ENCODE results near the gene ERGIC1.
A peak's percentile ranks its signal among the peaks of the same experiment; 100 is the strongest.

ERGIC1 gene

GRCh38 chr5:172835290-172835993 lies 1.4 kb downstream of the ERGIC1 start:
- Histone ChIP-seq H3K9ac (ENCODE audit: low read depth, low read length) (peak overlapping the region; percentile 37), H3K9me3 (ENCODE audit: control insufficient read depth, insufficient read depth, low read length) (no peaks in the 10 kb centered on the region), H3K4me1 (ENCODE audit: control insufficient read depth, insufficient read depth, low read length) (peaks cover 15% of the 10 kb centered on the region), H3K36me3 (ENCODE audit: control insufficient read depth, insufficient read depth, low read length) (peaks cover 8% of the 10 kb centered on the region), H3K4me3 (ENCODE audit: low read depth, low read length) (peak overlapping the region; percentile 84), H3K27me3 (ENCODE audit: control insufficient read depth, insufficient read depth, low read length) (no peaks in the 10 kb centered on the region)

GRCh38 chr5:172835994-172836356 lies 1.9 kb downstream of the ERGIC1 start:
- Histone ChIP-seq H3K27me3 (ENCODE audit: control insufficient read depth, insufficient read depth, low read length) (no peaks in the 10 kb centered on the region), H3K9ac (ENCODE audit: low read depth, low read length) (peak overlapping the region; percentile 37), H3K36me3 (ENCODE audit: control insufficient read depth, insufficient read depth, low read length) (peaks cover 9% of the 10 kb centered on the region), H3K4me1 (ENCODE audit: control insufficient read depth, insufficient read depth, low read length) (peaks cover 15% of the 10 kb centered on the region), H3K4me3 (ENCODE audit: low read depth, low read length) (peak overlapping the region; percentile 84), H3K9me3 (ENCODE audit: control insufficient read depth, insufficient read depth, low read length) (no peaks in the 10 kb centered on the region)

GRCh38 chr5:172837640-172838039 lies 3.6 kb downstream of the ERGIC1 start:
- Histone ChIP-seq H3K4me3 (ENCODE audit: low read depth, low read length) (no peak overlapping the region), H3K9me3 (ENCODE audit: control insufficient read depth, insufficient read depth, low read length) (no peaks in the 10 kb centered on the region), H3K4me1 (ENCODE audit: control insufficient read depth, insufficient read depth, low read length) (peaks cover 15% of the 10 kb centered on the region), H3K9ac (ENCODE audit: low read depth, low read length) (no peak overlapping the region), H3K27me3 (ENCODE audit: control insufficient read depth, insufficient read depth, low read length) (no peaks in the 10 kb centered on the region), H3K36me3 (ENCODE audit: control insufficient read depth, insufficient read depth, low read length) (peaks cover 9% of the 10 kb centered on the region)

GRCh38 chr5:172838151-172838875 lies 4.3 kb downstream of the ERGIC1 start:
- Histone ChIP-seq H3K36me3 (ENCODE audit: control insufficient read depth, insufficient read depth, low read length) (peaks cover 9% of the 10 kb centered on the region), H3K4me3 (ENCODE audit: low read depth, low read length) (no peak overlapping the region), H3K27me3 (ENCODE audit: control insufficient read depth, insufficient read depth, low read length) (no peaks in the 10 kb centered on the region), H3K9me3 (ENCODE audit: control insufficient read depth, insufficient read depth, low read length) (no peaks in the 10 kb centered on the region), H3K4me1 (ENCODE audit: control insufficient read depth, insufficient read depth, low read length) (peaks cover 12% of the 10 kb centered on the region), H3K9ac (ENCODE audit: low read depth, low read length) (no peak overlapping the region)

DNA sequence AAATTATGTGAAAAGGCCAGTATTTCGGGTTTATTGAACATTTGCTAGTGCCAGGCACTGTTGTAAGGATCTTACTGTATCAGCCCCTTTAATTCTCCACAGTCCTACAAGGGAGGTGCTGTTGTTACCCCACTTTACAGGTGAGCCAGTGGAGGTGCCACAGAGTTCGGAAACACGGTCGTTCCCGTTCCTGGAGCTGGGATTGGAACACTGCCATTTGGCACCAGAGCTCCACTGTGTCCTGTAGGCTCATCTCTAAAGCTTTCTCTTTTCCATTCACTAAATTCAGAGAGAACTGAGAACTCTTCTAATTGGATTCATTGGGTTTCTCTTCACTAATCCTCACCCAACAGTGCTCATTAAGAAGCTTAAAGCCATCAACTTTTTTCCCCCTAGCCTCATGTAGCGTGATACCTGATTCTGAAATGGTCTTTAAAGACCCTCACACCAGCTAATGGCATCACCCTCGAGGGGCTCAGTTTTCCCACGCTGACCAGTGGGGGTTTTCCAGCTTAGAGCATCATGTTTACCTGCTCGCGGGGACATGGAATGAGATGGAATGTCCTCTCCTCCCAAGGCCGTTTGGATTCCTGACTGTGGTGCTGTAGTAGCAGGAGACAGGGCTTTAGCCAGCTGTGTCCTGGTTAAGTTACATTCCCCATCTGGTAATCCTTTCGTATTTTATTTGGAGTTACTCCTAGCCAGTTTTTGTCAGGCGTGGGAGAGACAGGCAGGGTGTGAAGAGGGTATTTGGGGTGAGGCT lies 5.8 kb downstream of the ERGIC1 start:
- Histone ChIP-seq H3K4me3 (ENCODE audit: low read depth, low read length) (no peak overlapping the region), H3K9ac (ENCODE audit: low read depth, low read length) (no peak overlapping the region), H3K27me3 (ENCODE audit: control insufficient read depth, insufficient read depth, low read length) (no peaks in the 10 kb centered on the region), H3K4me1 (ENCODE audit: control insufficient read depth, insufficient read depth, low read length) (peaks cover 10% of the 10 kb centered on the region), H3K36me3 (ENCODE audit: control insufficient read depth, insufficient read depth, low read length) (peaks cover 9% of the 10 kb centered on the region), H3K9me3 (ENCODE audit: control insufficient read depth, insufficient read depth, low read length) (no peaks in the 10 kb centered on the region)

- Histone ChIP-seq H3K9ac (ENCODE audit: low read depth, low read length) (no peak overlapping the region), H3K9me3 (ENCODE audit: control insufficient read depth, insufficient read depth, low read length) (no peaks in the 10 kb centered on the region), H3K4me1 (ENCODE audit: control insufficient read depth, insufficient read depth, low read length) (peaks cover 6% of the 10 kb centered on the region), H3K36me3 (ENCODE audit: control insufficient read depth, insufficient read depth, low read length) (peaks cover 9% of the 10 kb centered on the region), H3K4me3 (ENCODE audit: low read depth, low read length) (no peak overlapping the region), H3K27me3 (ENCODE audit: control insufficient read depth, insufficient read depth, low read length) (no peaks in the 10 kb centered on the region)
Measured at GRCh38 chr5:172840432-172841154, 6.5 kb downstream of the ERGIC1 start.

DNA sequence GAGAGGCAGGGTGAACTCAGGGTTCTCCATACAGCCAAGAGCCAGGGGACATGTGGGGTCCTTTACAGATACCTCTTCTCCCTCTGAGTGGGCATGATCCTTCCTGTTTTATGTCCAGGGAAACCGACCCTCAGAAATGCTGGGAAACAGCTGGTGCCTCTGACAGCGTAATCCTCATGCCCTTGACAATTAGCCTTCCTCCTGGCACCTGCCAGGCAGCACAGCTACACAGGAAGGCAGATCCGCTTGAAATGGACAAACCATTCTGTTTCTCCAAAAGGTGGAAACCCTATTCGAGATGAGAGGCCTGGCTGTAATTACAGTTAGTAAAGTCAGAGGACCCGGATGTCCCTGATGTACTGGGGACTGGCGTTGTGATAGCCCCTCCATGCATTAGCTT lies 7.2 kb downstream of the ERGIC1 start:
- Histone ChIP-seq H3K9me3 (ENCODE audit: control insufficient read depth, insufficient read depth, low read length) (no peaks in the 10 kb centered on the region), H3K4me3 (ENCODE audit: low read depth, low read length) (no peak overlapping the region), H3K36me3 (ENCODE audit: control insufficient read depth, insufficient read depth, low read length) (peaks cover 9% of the 10 kb centered on the region), H3K4me1 (ENCODE audit: control insufficient read depth, insufficient read depth, low read length) (peaks cover 6% of the 10 kb centered on the region), H3K27me3 (ENCODE audit: control insufficient read depth, insufficient read depth, low read length) (no peaks in the 10 kb centered on the region), H3K9ac (ENCODE audit: low read depth, low read length) (no peak overlapping the region)

DNA sequence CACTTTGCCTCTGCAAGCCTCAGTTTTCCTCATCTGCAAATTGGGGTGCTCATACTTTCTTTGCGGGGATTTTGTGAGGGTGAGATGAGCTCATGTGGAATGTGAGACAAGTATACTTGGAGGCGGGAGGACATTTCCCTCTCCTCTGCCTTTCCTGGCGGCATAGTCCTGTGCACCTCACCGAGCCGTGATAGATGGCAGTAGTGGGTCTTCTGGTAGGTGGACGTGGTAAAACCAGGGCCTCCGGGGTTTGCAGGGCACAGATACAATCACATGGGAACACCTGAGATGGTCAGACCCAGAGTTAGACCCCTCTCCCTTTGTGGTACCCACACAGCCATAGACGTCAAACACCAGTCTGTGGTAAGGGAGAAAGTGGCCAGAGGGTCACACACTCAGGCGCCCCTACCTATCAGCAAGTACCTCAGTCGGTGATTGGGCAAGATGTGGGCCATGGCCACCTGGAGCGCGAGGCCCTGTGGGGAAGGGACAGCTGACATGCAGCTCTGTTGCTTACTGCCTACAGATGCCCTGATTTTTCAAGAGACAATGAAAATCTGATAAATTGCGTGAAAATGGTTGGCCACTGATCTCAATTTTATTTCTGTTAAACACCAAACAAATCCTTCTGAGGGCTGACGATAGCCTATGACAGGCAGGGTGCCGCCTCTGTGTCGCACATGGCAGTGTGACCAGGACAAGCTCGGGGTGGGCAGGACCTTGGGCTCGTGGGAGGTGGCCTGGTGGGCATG lies 9.9 kb downstream of the ERGIC1 start:
- Histone ChIP-seq H3K9ac (ENCODE audit: low read depth, low read length) (no peak overlapping the region), H3K27me3 (ENCODE audit: control insufficient read depth, insufficient read depth, low read length) (no peaks in the 10 kb centered on the region), H3K4me1 (ENCODE audit: control insufficient read depth, insufficient read depth, low read length) (peaks cover 6% of the 10 kb centered on the region), H3K4me3 (ENCODE audit: low read depth, low read length) (no peak overlapping the region), H3K9me3 (ENCODE audit: control insufficient read depth, insufficient read depth, low read length) (no peaks in the 10 kb centered on the region), H3K36me3 (ENCODE audit: control insufficient read depth, insufficient read depth, low read length) (peaks cover 6% of the 10 kb centered on the region)

DNA sequence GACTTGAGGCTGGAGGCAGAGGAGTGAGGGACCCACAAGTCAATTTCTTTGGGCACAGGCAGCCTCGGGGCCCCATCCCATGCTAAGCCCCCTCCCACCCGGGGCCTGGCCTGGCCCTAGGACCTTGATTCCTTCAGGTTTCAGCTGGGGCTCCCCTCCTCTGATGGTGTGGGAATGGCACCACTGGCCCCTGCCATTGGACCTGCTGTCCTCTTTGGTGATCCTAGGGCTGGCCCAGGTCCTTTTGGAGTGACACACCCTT lies 10.5 kb downstream of the ERGIC1 start:
- Histone ChIP-seq H3K36me3 (ENCODE audit: control insufficient read depth, insufficient read depth, low read length) (peaks cover 6% of the 10 kb centered on the region), H3K27me3 (ENCODE audit: control insufficient read depth, insufficient read depth, low read length) (no peaks in the 10 kb centered on the region), H3K9ac (ENCODE audit: low read depth, low read length) (no peak overlapping the region), H3K4me1 (ENCODE audit: control insufficient read depth, insufficient read depth, low read length) (peaks cover 6% of the 10 kb centered on the region), H3K4me3 (ENCODE audit: low read depth, low read length) (no peak overlapping the region), H3K9me3 (ENCODE audit: control insufficient read depth, insufficient read depth, low read length) (no peaks in the 10 kb centered on the region)

GRCh38 chr5:172845154-172845553 lies 11.1 kb downstream of the ERGIC1 start:
- H3K9ac ChIP-seq (ENCODE audit: low read depth, low read length) = no peak overlapping the region
- peaks cover 2% of the 10 kb centered on the region for H3K4me1 ChIP-seq (ENCODE audit: control insufficient read depth, insufficient read depth, low read length)
- H3K9me3 ChIP-seq (ENCODE audit: control insufficient read depth, insufficient read depth, low read length) = no peaks in the 10 kb centered on the region
- no peak overlapping the region for H3K4me3 ChIP-seq (ENCODE audit: low read depth, low read length)
- H3K36me3 ChIP-seq (ENCODE audit: control insufficient read depth, insufficient read depth, low read length) = peaks cover 5% of the 10 kb centered on the region
- no peaks in the 10 kb centered on the region for H3K27me3 ChIP-seq (ENCODE audit: control insufficient read depth, insufficient read depth, low read length)

- H3K9ac ChIP-seq (ENCODE audit: low read depth, low read length) = no peak overlapping the region
- no peak overlapping the region for H3K4me3 ChIP-seq (ENCODE audit: low read depth, low read length)
- peaks cover 4% of the 10 kb centered on the region for H3K36me3 ChIP-seq (ENCODE audit: control insufficient read depth, insufficient read depth, low read length)
- no peaks in the 10 kb centered on the region for H3K4me1 ChIP-seq (ENCODE audit: control insufficient read depth, insufficient read depth, low read length)
- H3K27me3 ChIP-seq (ENCODE audit: control insufficient read depth, insufficient read depth, low read length) = no peaks in the 10 kb centered on the region
- no peaks in the 10 kb centered on the region for H3K9me3 ChIP-seq (ENCODE audit: control insufficient read depth, insufficient read depth, low read length)
Measured at GRCh38 chr5:172845576-172845975, 11.5 kb downstream of the ERGIC1 start.

All from iPS-15b (cell line).